Naive thymus-derived CD4-positive, alpha-beta T cell (primary cell): Measurements from ENCODE around the gene KDM4B. TPM values are rescaled to one million over a fixed set of nuclear protein-coding genes. Genes with fewer than 3 reads are reported as not detected.

Experiments
- ATAC-seq: fragments of 150-1000 bp; cut with Tn5 transposase; 2 replicates; pipeline ENCODE4 v1.10.0; 2021; ENCODE audit warnings: mild to moderate bottlenecking, moderate library complexity
- CTCF ChIA-PET: fragments of 350-600 bp; sonication (Branson Sonifier 250); formaldehyde crosslinking; loops from one replicate; lab custom pipeline; 2021; ENCODE audit warnings: antibody characterized with exemption; lab: Charles Lee
- POLR2A ChIA-PET: fragments of 350-600 bp; sonication (Branson Sonifier 250); formaldehyde crosslinking; loops from one replicate; lab custom pipeline; 2021; ENCODE audit warnings: antibody characterized with exemption, inconsistent platforms; lab: Charles Lee
- DNase-seq, 9 donors: peaks; one replicate each; pipeline versions ENCODE4 v3.0.0 to v3.0.0-alpha.2; 2020 to 2022; ENCODE audit warnings: mixed read lengths in 1 of 9
- H3K27ac ChIP-seq: one replicate; pipeline ENCODE4 v1.7.0; 2013; ENCODE audit warnings: mild to moderate bottlenecking, low read depth, low read length, moderate library complexity
- H3K27me3 ChIP-seq, 2 donors: one replicate each; pipeline ENCODE4 v1.7.0; 2013; ENCODE audit warnings: low read length in 2 of 2, mild to moderate bottlenecking in 2 of 2, moderate library complexity in 2 of 2; ENCODE audit not compliant: control insufficient read depth in 2 of 2, insufficient read depth in 2 of 2
- H3K36me3 ChIP-seq, 3 experiments: 1 replicate in 2 of 3; 2 replicates in 1 of 3; pipeline ENCODE4 v1.7.0; 2013; ENCODE audit warnings: low read length in 3 of 3, mild to moderate bottlenecking in 3 of 3, moderate library complexity in 1 of 3; ENCODE audit not compliant: insufficient read depth in 3 of 3, control insufficient read depth in 2 of 3
- H3K4me1 ChIP-seq, 2 donors: one replicate each; pipeline ENCODE4 v1.7.0; 2013; ENCODE audit warnings: low read length in 2 of 2, mild to moderate bottlenecking in 2 of 2, moderate library complexity in 1 of 2; ENCODE audit not compliant: control insufficient read depth in 2 of 2, insufficient read depth in 2 of 2
- H3K4me3 ChIP-seq: 2 replicates; pipeline ENCODE4 v1.7.0; 2013; ENCODE audit warnings: mild to moderate bottlenecking, low read length
- H3K9me3 ChIP-seq, 3 experiments: 1 replicate in 2 of 3; 2 replicates in 1 of 3; pipeline ENCODE4 v1.7.0; 2013; ENCODE audit warnings: low read length in 3 of 3; ENCODE audit not compliant: control insufficient read depth in 2 of 3
- H3K27ac Mint-ChIP-seq, 9 donors: one replicate each; pipeline ENCODE4 v1.8.0; 2020 to 2022; ENCODE audit warnings: mixed read lengths in 9 of 9, mild to moderate bottlenecking in 8 of 9, moderate library complexity in 5 of 9, inconsistent platforms in 2 of 9
- H3K27me3 Mint-ChIP-seq, 5 donors: one replicate each; pipeline ENCODE4 v1.8.0; 2021 to 2022; ENCODE audit warnings: mixed read lengths in 5 of 5, mild to moderate bottlenecking in 1 of 5
- H3K36me3 Mint-ChIP-seq, 5 donors: one replicate each; pipeline ENCODE4 v1.8.0; 2020 to 2022; ENCODE audit warnings: mixed read lengths in 5 of 5, mild to moderate bottlenecking in 3 of 5, inconsistent platforms in 1 of 5
- H3K4me1 Mint-ChIP-seq, 7 donors: one replicate each; pipeline ENCODE4 v1.8.0; 2020 to 2022; ENCODE audit warnings: mixed read lengths in 7 of 7, mild to moderate bottlenecking in 3 of 7, inconsistent platforms in 1 of 7
- H3K4me3 Mint-ChIP-seq, 10 donors: one replicate each; pipeline ENCODE4 v1.8.0; 2020 to 2022; ENCODE audit warnings: mild to moderate bottlenecking in 10 of 10, mixed read lengths in 10 of 10, moderate library complexity in 6 of 10, inconsistent platforms in 2 of 10
- H3K9me3 Mint-ChIP-seq, 11 donors: one replicate each; pipeline ENCODE4 v1.8.0; 2020 to 2022; ENCODE audit warnings: mixed read lengths in 11 of 11, mild to moderate bottlenecking in 4 of 11, inconsistent platforms in 1 of 11, moderate library complexity in 1 of 11
- intact Hi-C, 2 donors: fragments of 100-400 bp; cut with micrococcal nuclease; formaldehyde crosslinking; loops; one replicate each; pipeline ENCODE4 v1.15.1; 2023
- polyA plus RNA-seq, 2 donors: library from polyadenylated mRNA; unstranded; fragments of 300-500 nt; fragmentation: Illumina TruSeq; gene quantifications; one replicate each; pipeline ENCODE4 v1.2.3, GENCODE V29; 2021
- total RNA-seq, 6 experiments: library from RNA in 5 of 6; stranded (reverse) in 5 of 6; gene quantifications; 1 replicate in 5 of 6; 2 replicates in 1 of 6; pipeline ENCODE4 v1.2.3 and lab custom pipeline; 2021 to 2026

The KDM4B gene
- total RNA-seq (10 to 100 TPM; 45.8 to 78.0 (median 65.8) TPM), polyA plus RNA-seq (10 to 100 TPM in 1 of 2 donors, 1 to 10 TPM in 1; 8.1 to 15.6 TPM), total RNA-seq (lab: John Stamatoyannopoulos, UW) (92.7 reads per million, percentile 83 among the genes with 10 or more reads in this experiment)

- peak within 1 kb of the TSS; percentile 84 to 96 (median 91) for H3K27ac Mint-ChIP-seq
- Histone ChIP-seq H3K4me3 (peak within 1 kb of the TSS; percentile 69), H3K27me3 (no peaks in the 10 kb centered on the region), H3K36me3 (no peaks in the 10 kb centered on the region), H3K27ac (peak within 1 kb of the TSS; percentile 67), H3K4me1 (peaks cover 26 to 29% of the 10 kb centered on the region in 2 donors), H3K9me3 (no peaks in the 10 kb centered on the region)
- H3K4me1 Mint-ChIP-seq: peaks cover 26 to 40% (median 32%) of the 10 kb centered on the region in 7 donors
- ChIA-PET CTCF (interaction anchor here (1.0 to 1.3 kb wide), 4 partner anchors 52 to 63 kb away, joined by 3 read pairs; no protein-coding TSS in a partner anchor), POLR2A (interaction anchor here (0.5 to 3.9 kb wide), 11 partner anchors 21 to 1371 kb away, joined by 3 to 63 read pairs (median 3); partner anchors contain the start of genes FEM1A, PLIN3 and YJU2)
- ATAC-seq: peak; percentile 94
- peak within 1 kb of the TSS; percentile 88 to 97 (median 94) for H3K4me3 Mint-ChIP-seq
- H3K36me3 Mint-ChIP-seq: peaks cover 0 to 19% (median 0%) of the 10 kb centered on the region in 5 donors
- intact Hi-C loops: loop anchor here (1.0 to 10.0 kb wide), 15 partner anchors 52 to 1206 kb away; partner anchors contain the start of genes FEM1A (in 2 of the 2), PLIN3 (in 2 of the 2), APBA3 (in 1 of the 2) and HSD11B1L (in 1 of the 2)
- no peaks in the 10 kb centered on the region for H3K27me3 Mint-ChIP-seq
- peaks cover 0 to 2% (median 0%) of the 10 kb centered on the region in 11 donors for H3K9me3 Mint-ChIP-seq
- DNase-seq: peak; percentile 97 to 100 (median 99)
Measured at GRCh38 chr19:4968462-4969291, at the start of gene KDM4B. KDM4B (plus strand) TSS chr19:4969113; CDS start chr19:5032891, 63,778 bp downstream.

GRCh38 chr19:4922530-4923275 lies 46.2 kb upstream of the KDM4B start:
- H3K27me3 Mint-ChIP-seq: no peaks in the 10 kb centered on the region
- ChIA-PET POLR2A (no interaction called here), CTCF (no interaction called here)
- DNase-seq: no peak
- Histone ChIP-seq H3K9me3 (no peaks in the 10 kb centered on the region), H3K36me3 (no peaks in the 10 kb centered on the region), H3K27ac (no peak overlapping the region), H3K27me3 (no peaks in the 10 kb centered on the region), H3K4me3 (no peak overlapping the region), H3K4me1 (no peaks in the 10 kb centered on the region)
- H3K9me3 Mint-ChIP-seq: no peaks in the 10 kb centered on the region
- peaks cover 0 to 12% (median 0%) of the 10 kb centered on the region in 7 donors for H3K4me1 Mint-ChIP-seq
- peak overlapping the region in 1 of 9 donors; percentile 56 for H3K27ac Mint-ChIP-seq
- intact Hi-C loops: no loop called here
- no peak for ATAC-seq
- peaks cover 0 to 10% (median 0%) of the 10 kb centered on the region in 5 donors for H3K36me3 Mint-ChIP-seq
- H3K4me3 Mint-ChIP-seq: no peak overlapping the region

- no peaks in the 10 kb centered on the region for H3K36me3 ChIP-seq
- no peaks in the 10 kb centered on the region for H3K27me3 Mint-ChIP-seq
- H3K36me3 Mint-ChIP-seq: peaks cover 0 to 9% (median 0%) of the 10 kb centered on the region in 5 donors
- H3K27ac Mint-ChIP-seq: peak overlapping the region in 1 of 9 donors; percentile 56
- ChIA-PET CTCF (no interaction called here), POLR2A (no interaction called here)
- H3K4me1 ChIP-seq: no peaks in the 10 kb centered on the region
- ATAC-seq: no peak
- H3K27ac ChIP-seq: no peak overlapping the region
- H3K9me3 Mint-ChIP-seq: no peaks in the 10 kb centered on the region
- H3K4me1 Mint-ChIP-seq: peaks cover 0 to 10% (median 0%) of the 10 kb centered on the region in 7 donors
- no peak overlapping the region for H3K4me3 Mint-ChIP-seq
- no peaks in the 10 kb centered on the region for H3K9me3 ChIP-seq
- no peak for DNase-seq
- intact Hi-C loops: no loop called here
- H3K27me3 ChIP-seq: no peaks in the 10 kb centered on the region
- H3K4me3 ChIP-seq: no peak overlapping the region
Measured at GRCh38 chr19:4923276-4923747, 45.6 kb upstream of the KDM4B start.

GRCh38 chr19:4929186-4929585 lies 39.7 kb upstream of the KDM4B start:
- DNase-seq (no peak), ATAC-seq (no peak)
- no peak overlapping the region for H3K4me3 ChIP-seq
- H3K9me3 Mint-ChIP-seq: peaks cover 0 to 2% (median 0%) of the 10 kb centered on the region in 11 donors
- H3K27ac Mint-ChIP-seq: no peak overlapping the region
- ChIA-PET POLR2A (no interaction called here), CTCF (no interaction called here)
- H3K36me3 ChIP-seq: no peaks in the 10 kb centered on the region
- H3K9me3 ChIP-seq: no peaks in the 10 kb centered on the region
- H3K27me3 ChIP-seq: no peaks in the 10 kb centered on the region
- H3K27me3 Mint-ChIP-seq: no peaks in the 10 kb centered on the region
- no peaks in the 10 kb centered on the region for H3K4me1 ChIP-seq
- intact Hi-C loops: no loop called here
- H3K4me3 Mint-ChIP-seq: no peak overlapping the region
- H3K36me3 Mint-ChIP-seq: peaks cover 0 to 10% (median 0%) of the 10 kb centered on the region in 5 donors
- peaks cover 0 to 3% (median 0%) of the 10 kb centered on the region in 7 donors for H3K4me1 Mint-ChIP-seq
- H3K27ac ChIP-seq: no peak overlapping the region

- H3K4me1 ChIP-seq: no peaks in the 10 kb centered on the region
- ATAC-seq (no peak), DNase-seq (no peak)
- POLR2A ChIA-PET: no interaction called here
- H3K27me3 Mint-ChIP-seq: no peaks in the 10 kb centered on the region
- peaks cover 0 to 5% (median 0%) of the 10 kb centered on the region in 7 donors for H3K4me1 Mint-ChIP-seq
- H3K4me3 ChIP-seq: no peak overlapping the region
- intact Hi-C loops: no loop called here
- H3K4me3 Mint-ChIP-seq: no peak overlapping the region
- peaks cover 0 to 2% (median 0%) of the 10 kb centered on the region in 11 donors for H3K9me3 Mint-ChIP-seq
- H3K36me3 Mint-ChIP-seq: peaks cover 0 to 9% (median 0%) of the 10 kb centered on the region in 5 donors
- H3K27me3 ChIP-seq: no peaks in the 10 kb centered on the region
- CTCF ChIA-PET: no interaction called here
- no peaks in the 10 kb centered on the region for H3K36me3 ChIP-seq
- no peaks in the 10 kb centered on the region for H3K9me3 ChIP-seq
- no peak overlapping the region for H3K27ac Mint-ChIP-seq
- no peak overlapping the region for H3K27ac ChIP-seq
Measured at GRCh38 chr19:4930664-4931063, 38.2 kb upstream of the KDM4B start.

- no peak overlapping the region for H3K27ac Mint-ChIP-seq
- no peaks in the 10 kb centered on the region for H3K9me3 ChIP-seq
- no peak for ATAC-seq
Measured at GRCh38 chr19:4932711-4933110, 36.2 kb upstream of the KDM4B start.

More at GRCh38 chr19:4932711-4933110, 36.2 kb upstream of the KDM4B start:
- Mint-ChIP-seq H3K9me3 (peaks cover 0 to 2% (median 0%) of the 10 kb centered on the region in 11 donors), H3K4me1 (peaks cover 0 to 5% (median 0%) of the 10 kb centered on the region in 7 donors), H3K27me3 (no peaks in the 10 kb centered on the region), H3K36me3 (peaks cover 0 to 13% (median 0%) of the 10 kb centered on the region in 5 donors), H3K4me3 (no peak overlapping the region)
- Histone ChIP-seq H3K27me3 (no peaks in the 10 kb centered on the region), H3K4me3 (no peak overlapping the region), H3K4me1 (no peaks in the 10 kb centered on the region), H3K27ac (no peak overlapping the region), H3K36me3 (no peaks in the 10 kb centered on the region)
- intact Hi-C loops: no loop called here
- POLR2A ChIA-PET: no interaction called here
- CTCF ChIA-PET: no interaction called here
- no peak for DNase-seq
